22Rv1 (cell line): ENCODE results near the gene KRT6B.

Experiments used
- CTCF ChIP-seq: fragments of 450-650 bp; IDR thresholded peaks from 2 replicates; pipeline ENCODE4 v1.5.1; 2017; ENCODE audit warnings: mild to moderate bottlenecking
- ZFX ChIP-seq: fragments of 450-650 bp; IDR thresholded peaks from 2 replicates; pipeline ENCODE4 v1.6.1; 2017; ENCODE audit warnings: antibody characterized with exemption, borderline replicate concordance

- TF ChIP-seq CTCF: peak; percentile 5; the same call in 1 of the 2 replicates
- TF ChIP-seq ZFX: no peak
These were observed 17.9 kb upstream of the KRT6B start for GRCh38 chr12:52469853-52470252.
